Measurements from ENCODE around the gene VSTM2L.

Gene VSTM2L

DNA sequence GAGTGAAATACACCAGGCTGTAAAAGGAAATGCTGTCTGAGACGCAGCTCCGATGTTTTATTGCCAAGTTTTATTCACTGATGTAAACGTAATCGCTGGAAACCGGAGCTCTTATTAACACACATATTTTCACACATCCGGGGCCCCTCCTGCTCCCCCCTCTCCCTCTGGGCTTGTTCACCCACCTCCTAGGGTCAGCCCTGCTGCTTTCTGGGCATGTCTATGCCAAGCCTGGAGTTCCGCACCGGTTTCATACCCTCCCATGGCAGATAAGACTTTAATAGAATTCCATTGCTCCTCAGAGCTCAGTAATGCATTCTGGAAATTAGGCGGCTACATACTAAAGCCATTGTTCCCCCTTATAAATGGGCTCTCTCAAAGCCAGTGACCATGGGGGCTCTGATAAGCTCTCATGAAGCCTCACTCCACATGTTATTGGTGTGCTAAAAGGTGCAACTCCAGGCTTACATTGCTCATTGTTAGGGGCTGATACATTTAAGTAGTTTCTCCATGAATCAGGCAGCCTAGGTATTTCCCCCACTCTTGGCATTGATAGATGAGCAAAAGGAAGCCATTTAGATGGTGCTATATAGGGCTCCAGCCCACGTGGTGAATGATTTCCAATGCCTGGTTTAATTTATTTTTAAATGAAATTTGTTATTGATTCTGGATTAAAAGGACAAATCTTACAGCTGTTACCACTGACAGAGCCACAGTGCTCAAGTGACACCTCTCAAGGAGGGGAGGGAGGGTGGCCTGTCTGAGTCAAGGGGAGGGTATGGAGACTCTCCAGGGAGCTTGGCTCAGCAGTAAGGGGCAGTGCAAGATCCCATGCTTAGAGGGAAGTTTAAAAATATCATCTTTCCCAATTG is 4.5 kb upstream of the VSTM2L start:
- no peak for TF ChIP-seq POLR2A (IDR thresholded peaks at IDR 0.05; ENCODE audit: extremely low read depth, insufficient read length)
- TF ChIP-seq, protein P1, sequence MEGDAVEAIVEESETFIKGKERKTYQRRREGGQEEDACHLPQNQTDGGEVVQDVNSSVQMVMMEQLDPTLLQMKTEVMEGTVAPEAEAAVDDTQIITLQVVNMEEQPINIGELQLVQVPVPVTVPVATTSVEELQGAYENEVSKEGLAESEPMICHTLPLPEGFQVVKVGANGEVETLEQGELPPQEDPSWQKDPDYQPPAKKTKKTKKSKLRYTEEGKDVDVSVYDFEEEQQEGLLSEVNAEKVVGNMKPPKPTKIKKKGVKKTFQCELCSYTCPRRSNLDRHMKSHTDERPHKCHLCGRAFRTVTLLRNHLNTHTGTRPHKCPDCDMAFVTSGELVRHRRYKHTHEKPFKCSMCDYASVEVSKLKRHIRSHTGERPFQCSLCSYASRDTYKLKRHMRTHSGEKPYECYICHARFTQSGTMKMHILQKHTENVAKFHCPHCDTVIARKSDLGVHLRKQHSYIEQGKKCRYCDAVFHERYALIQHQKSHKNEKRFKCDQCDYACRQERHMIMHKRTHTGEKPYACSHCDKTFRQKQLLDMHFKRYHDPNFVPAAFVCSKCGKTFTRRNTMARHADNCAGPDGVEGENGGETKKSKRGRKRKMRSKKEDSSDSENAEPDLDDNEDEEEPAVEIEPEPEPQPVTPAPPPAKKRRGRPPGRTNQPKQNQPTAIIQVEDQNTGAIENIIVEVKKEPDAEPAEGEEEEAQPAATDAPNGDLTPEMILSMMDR (IDR thresholded peaks at IDR 0.05; ENCODE audit: low read depth, low read length), result no peak
- TF ChIP-seq, protein P2, sequence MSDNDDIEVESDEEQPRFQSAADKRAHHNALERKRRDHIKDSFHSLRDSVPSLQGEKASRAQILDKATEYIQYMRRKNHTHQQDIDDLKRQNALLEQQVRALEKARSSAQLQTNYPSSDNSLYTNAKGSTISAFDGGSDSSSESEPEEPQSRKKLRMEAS (IDR thresholded peaks at IDR 0.05; ENCODE audit: low read depth, low read length), result no peak
- no peak for TF ChIP-seq MYC (IDR thresholded peaks at IDR 0.05; ENCODE audit: low read depth, low read length)
- no peak overlapping the region for H3K4me3 ChIP-seq (ENCODE audit: low read depth, low read length)
- DNase-seq (ENCODE audit: low read depth), result no peak

DNA sequence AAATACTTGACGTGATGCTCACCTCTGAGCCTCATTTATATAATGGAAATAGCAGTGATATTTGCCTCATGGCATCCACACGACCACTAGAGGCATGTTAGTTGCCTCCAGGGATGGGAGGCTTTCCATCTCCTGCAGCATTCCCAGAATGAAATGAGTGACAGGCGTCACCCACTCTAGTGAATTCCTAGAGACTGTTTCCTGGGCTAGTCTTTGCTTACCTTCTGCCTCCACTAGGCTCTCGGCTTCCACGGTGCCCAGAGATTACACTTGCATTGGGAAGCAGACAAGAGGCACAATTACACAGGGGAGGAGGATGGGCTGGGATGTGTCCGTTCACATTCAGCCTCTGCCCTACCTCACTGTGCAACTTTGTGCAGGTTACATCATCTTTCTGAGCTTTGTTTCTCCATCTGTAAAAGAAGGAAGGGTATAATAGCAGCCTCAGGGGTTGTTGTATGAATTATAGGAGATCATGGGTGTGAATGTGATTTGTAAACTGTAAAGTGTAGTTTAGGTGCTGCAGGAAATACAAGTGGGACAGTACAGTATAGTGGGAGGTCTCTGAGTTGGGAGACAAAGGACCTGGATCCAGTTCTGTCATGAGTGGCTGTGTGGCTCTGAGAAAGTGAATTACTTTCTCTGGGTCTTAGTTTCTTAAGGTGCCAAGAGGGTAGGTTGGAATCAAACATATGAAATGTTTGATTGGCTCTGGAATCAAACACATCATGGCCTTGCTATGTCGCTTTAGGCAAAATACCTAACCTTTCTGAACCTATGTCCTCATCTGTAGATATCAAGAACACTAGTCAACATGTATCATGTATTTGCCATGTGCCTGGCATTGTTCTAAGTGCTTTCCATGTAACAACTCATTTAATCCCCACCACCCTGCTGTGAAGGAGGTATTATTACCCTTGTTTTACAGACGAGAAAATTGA is 3.6 kb upstream of the VSTM2L start:
- no peak for DNase-seq (ENCODE audit: low read depth)
- H3K4me3 ChIP-seq (ENCODE audit: low read depth, low read length), result no peak overlapping the region
- TF ChIP-seq, protein P1 (IDR thresholded peaks at IDR 0.05; ENCODE audit: low read depth, low read length), result no peak
- TF ChIP-seq MYC (IDR thresholded peaks at IDR 0.05; ENCODE audit: low read depth, low read length) (no peak), POLR2A (IDR thresholded peaks at IDR 0.05; ENCODE audit: extremely low read depth, insufficient read length) (no peak)
- TF ChIP-seq, protein P2 (IDR thresholded peaks at IDR 0.05; ENCODE audit: low read depth, low read length), result no peak

DNA sequence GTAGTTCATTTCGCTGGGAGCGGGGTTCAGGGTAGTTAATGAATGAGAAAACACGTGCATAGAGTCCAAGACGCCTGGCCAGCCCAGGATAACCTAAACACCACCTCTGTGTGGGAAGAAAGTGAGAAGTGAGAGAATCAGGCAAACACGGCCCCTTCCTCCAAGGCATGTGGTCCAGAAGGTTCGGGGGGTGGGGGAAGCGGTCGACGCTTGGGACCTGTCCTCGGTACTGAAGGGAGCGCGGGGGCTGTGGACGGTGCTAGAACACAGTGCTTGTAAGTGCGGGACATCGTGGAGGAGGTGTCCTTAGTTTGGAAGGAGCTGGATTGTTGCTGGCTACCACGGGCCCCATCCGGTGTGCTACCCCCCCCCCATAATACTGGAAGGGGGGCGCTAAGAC is 1.7 kb upstream of the VSTM2L start:
- DNase-seq (ENCODE audit: low read depth), result peak; percentile 55
- TF ChIP-seq, protein P2 (IDR thresholded peaks at IDR 0.05; ENCODE audit: low read depth, low read length), result peak; percentile 74
- TF ChIP-seq, protein P1 (IDR thresholded peaks at IDR 0.05; ENCODE audit: low read depth, low read length), result no peak
- TF ChIP-seq POLR2A (IDR thresholded peaks at IDR 0.05; ENCODE audit: extremely low read depth, insufficient read length) (no peak), MYC (IDR thresholded peaks at IDR 0.05; ENCODE audit: low read depth, low read length) (no peak)
- H3K4me3 ChIP-seq (ENCODE audit: low read depth, low read length), result no peak overlapping the region

DNA sequence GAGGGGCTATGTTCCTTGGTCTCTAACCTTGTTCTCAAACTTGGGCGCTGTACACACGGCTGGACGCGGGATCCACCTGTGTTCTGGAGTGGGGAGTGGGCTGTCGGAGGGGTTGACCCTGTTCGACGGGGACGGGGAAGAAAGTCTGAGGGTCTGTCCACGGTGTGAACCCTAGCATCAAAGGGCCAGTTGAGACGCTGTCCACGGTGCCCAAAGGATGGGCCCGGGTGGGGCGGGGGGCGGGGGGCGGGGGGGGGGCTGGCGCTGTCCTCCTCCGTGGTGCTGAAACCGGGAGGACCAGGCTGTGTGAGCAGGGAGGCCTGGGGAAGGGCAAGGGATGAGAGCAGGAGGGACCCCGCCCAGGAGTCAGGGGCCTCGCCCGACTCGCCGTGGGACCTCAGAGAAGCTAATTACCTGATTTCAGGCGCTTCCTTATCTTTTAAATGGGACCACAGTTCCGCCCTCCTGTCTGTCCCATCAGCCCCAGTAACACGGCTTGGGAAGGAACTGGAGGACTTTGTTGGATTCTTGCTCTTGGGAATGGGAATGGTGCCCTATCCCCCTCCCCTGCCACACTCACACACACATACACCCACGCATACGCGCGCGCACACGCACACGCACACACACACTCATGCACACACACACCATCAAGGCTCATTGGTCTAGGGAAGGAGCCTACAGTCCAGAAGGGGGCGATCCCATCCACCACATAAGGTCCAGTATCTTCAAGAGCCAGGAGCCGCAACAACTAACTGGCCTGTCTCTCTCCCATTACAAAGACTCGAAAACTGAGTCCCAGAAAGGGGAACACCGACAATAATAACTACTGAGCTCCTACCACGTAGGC is 1.0 kb upstream of the VSTM2L start:
- DNase-seq (ENCODE audit: low read depth), result peak; percentile 74
- TF ChIP-seq, protein P2 (IDR thresholded peaks at IDR 0.05; ENCODE audit: low read depth, low read length), result no peak
- TF ChIP-seq POLR2A (IDR thresholded peaks at IDR 0.05; ENCODE audit: extremely low read depth, insufficient read length) (no peak), MYC (IDR thresholded peaks at IDR 0.05; ENCODE audit: low read depth, low read length) (no peak)
- TF ChIP-seq, protein P1 (IDR thresholded peaks at IDR 0.05; ENCODE audit: low read depth, low read length), result peak; percentile 56
- no peak overlapping the region for H3K4me3 ChIP-seq (ENCODE audit: low read depth, low read length)
